ENCODE results near the gene MTFR2.

MTFR2 gene

DNA sequence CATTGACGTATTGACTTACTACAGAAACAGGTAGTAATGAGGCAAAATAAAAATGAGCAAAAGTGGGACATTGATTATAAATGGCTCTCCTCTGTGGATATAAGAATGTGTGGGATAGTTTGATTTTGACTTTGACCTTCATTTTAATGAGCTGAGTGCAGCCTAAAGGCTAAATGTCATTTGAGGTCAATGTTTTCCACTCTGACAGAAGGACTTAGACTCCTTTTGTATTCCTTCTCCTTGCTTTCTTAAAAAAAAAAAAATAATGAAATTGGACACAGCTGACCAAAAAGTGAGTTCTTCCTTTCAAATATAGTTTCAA lies 68.6 kb downstream of the MTFR2 start:
- no peak for DNase-seq
